BLaER1 (cell line): Measurements from ENCODE around the gene MRPS21.

Experiments used
- H3K27ac ChIP-seq: shearing (Covaris generic); formaldehyde crosslinking; 2 replicates; pipeline ENCODE4 v1.8.1; 2022
- H3K27me3 ChIP-seq: shearing (Covaris generic); formaldehyde crosslinking; 2 replicates; pipeline ENCODE4 v1.8.1; 2022
- H3K36me3 ChIP-seq: shearing (Covaris generic); formaldehyde crosslinking; 2 replicates; pipeline ENCODE4 v1.8.1; 2022
- H3K4me1 ChIP-seq: shearing (Covaris generic); formaldehyde crosslinking; 2 replicates; pipeline ENCODE4 v1.8.1; 2022
- H3K4me2 ChIP-seq: shearing (Covaris generic); formaldehyde crosslinking; 2 replicates; pipeline ENCODE4 v1.8.1; 2022
- H3K4me3 ChIP-seq: shearing (Covaris generic); formaldehyde crosslinking; 2 replicates; pipeline ENCODE4 v1.8.1; 2022
- H3K9ac ChIP-seq: shearing (Covaris generic); formaldehyde crosslinking; 2 replicates; pipeline ENCODE4 v1.8.1; 2022
- H3K9me3 ChIP-seq: shearing (Covaris generic); formaldehyde crosslinking; 2 replicates; pipeline ENCODE4 v1.8.1; 2022
- H4K20me1 ChIP-seq: shearing (Covaris generic); formaldehyde crosslinking; 2 replicates; pipeline ENCODE4 v1.8.1; 2022
- Cebpa-rat ChIP-seq: shearing (Covaris generic); IDR thresholded peaks from 2 replicates; pipeline ENCODE4 v1.8.1; 2022

Gene MRPS21

GRCh38 chr1:150262388-150263320, 31.0 kb upstream of the MRPS21 start:
- Histone ChIP-seq H3K27me3 (peaks cover 17% of the 10 kb centered on the region), H4K20me1 (peaks cover 11% of the 10 kb centered on the region), H3K27ac (no peak overlapping the region), H3K4me2 (no peak overlapping the region), H3K36me3 (peaks cover 37% of the 10 kb centered on the region), H3K4me3 (no peak overlapping the region), H3K9ac (no peak overlapping the region), H3K4me1 (peaks cover 28% of the 10 kb centered on the region), H3K9me3 (no peaks in the 10 kb centered on the region)
- TF ChIP-seq Cebpa-rat = no peak

GRCh38 chr1:150263549-150263948, 30.1 kb upstream of the MRPS21 start:
- H3K4me3 ChIP-seq = no peak overlapping the region
- H3K4me2 ChIP-seq = no peak overlapping the region
- peaks cover 15% of the 10 kb centered on the region for H4K20me1 ChIP-seq
- H3K9ac ChIP-seq = no peak overlapping the region
- H3K36me3 ChIP-seq = peaks cover 37% of the 10 kb centered on the region
- peaks cover 8% of the 10 kb centered on the region for H3K27me3 ChIP-seq
- H3K9me3 ChIP-seq = no peaks in the 10 kb centered on the region
- H3K4me1 ChIP-seq = peaks cover 27% of the 10 kb centered on the region
- TF ChIP-seq Cebpa-rat = no peak
- no peak overlapping the region for H3K27ac ChIP-seq

- H4K20me1 ChIP-seq = peaks cover 15% of the 10 kb centered on the region
Observed at GRCh38 chr1:150267896-150268295, 25.8 kb upstream of the MRPS21 start.

GRCh38 chr1:150268340-150268704, 25.3 kb upstream of the MRPS21 start:
- peak overlapping the region; percentile 99 for H3K4me2 ChIP-seq
- peak overlapping the region; percentile 86 for H3K4me3 ChIP-seq
- peak overlapping the region; percentile 88 for H3K27ac ChIP-seq
- H3K27me3 ChIP-seq = no peaks in the 10 kb centered on the region
- no peaks in the 10 kb centered on the region for H3K9me3 ChIP-seq
- H3K9ac ChIP-seq = peak overlapping the region; percentile 93
- peaks cover 48% of the 10 kb centered on the region for H3K4me1 ChIP-seq
- peaks cover 15% of the 10 kb centered on the region for H4K20me1 ChIP-seq
- H3K36me3 ChIP-seq = peaks cover 37% of the 10 kb centered on the region
- no peak for TF ChIP-seq Cebpa-rat

More at GRCh38 chr1:150267896-150268295, 25.8 kb upstream of the MRPS21 start:
- peak overlapping the region; percentile 86 for H3K4me3 ChIP-seq
- no peak for TF ChIP-seq Cebpa-rat
- H3K4me1 ChIP-seq = peaks cover 48% of the 10 kb centered on the region
- H3K27me3 ChIP-seq = no peaks in the 10 kb centered on the region
- H3K36me3 ChIP-seq = peaks cover 37% of the 10 kb centered on the region
- H3K9ac ChIP-seq = peak overlapping the region; percentile 93
- H3K9me3 ChIP-seq = no peaks in the 10 kb centered on the region
- peak overlapping the region; percentile 99 for H3K4me2 ChIP-seq
- H3K27ac ChIP-seq = peak overlapping the region; percentile 88

- H3K27me3 ChIP-seq = no peaks in the 10 kb centered on the region
- H3K36me3 ChIP-seq = peaks cover 36% of the 10 kb centered on the region
- peak within 1 kb of the TSS; percentile 93 for H3K9ac ChIP-seq
- peak within 1 kb of the TSS; percentile 88 for H3K27ac ChIP-seq
- no peak for TF ChIP-seq Cebpa-rat
- peak within 1 kb of the TSS; percentile 86 for H3K4me3 ChIP-seq
- H3K9me3 ChIP-seq = no peaks in the 10 kb centered on the region
- peaks cover 15% of the 10 kb centered on the region for H4K20me1 ChIP-seq
- H3K4me1 ChIP-seq = peaks cover 50% of the 10 kb centered on the region
- H3K4me2 ChIP-seq = peak within 1 kb of the TSS; percentile 99
Observed at GRCh38 chr1:150268705-150269403, 24.8 kb upstream of the MRPS21 start, which contains the start of gene APH1A. Gene APH1A, minus strand, starts transcription at chr1:150269016. Its CDS starts 206 bp downstream, at chr1:150268810.

GRCh38 chr1:150269451-150269850, 24.2 kb upstream of the MRPS21 start:
- Histone ChIP-seq H3K27ac (peak overlapping the region; percentile 88; the same call in 1 of the 2 replicates), H4K20me1 (peaks cover 15% of the 10 kb centered on the region), H3K36me3 (peaks cover 30% of the 10 kb centered on the region), H3K27me3 (no peaks in the 10 kb centered on the region), H3K4me1 (peaks cover 51% of the 10 kb centered on the region), H3K4me2 (peak overlapping the region; percentile 99), H3K9me3 (no peaks in the 10 kb centered on the region), H3K9ac (peak overlapping the region; percentile 93; the same call in 1 of the 2 replicates), H3K4me3 (peak overlapping the region; percentile 86)
- TF ChIP-seq Cebpa-rat = no peak

- Histone ChIP-seq H3K9me3 (no peaks in the 10 kb centered on the region), H3K27ac (peak overlapping the region; percentile 56), H3K27me3 (no peaks in the 10 kb centered on the region), H3K36me3 (peaks cover 11% of the 10 kb centered on the region), H4K20me1 (peaks cover 15% of the 10 kb centered on the region), H3K4me2 (peak overlapping the region; percentile 72), H3K4me3 (no peak overlapping the region), H3K4me1 (peaks cover 51% of the 10 kb centered on the region), H3K9ac (no peak overlapping the region)
- TF ChIP-seq Cebpa-rat = no peak
Observed at GRCh38 chr1:150271291-150271959, 22.2 kb upstream of the MRPS21 start.

- H3K9me3 ChIP-seq = no peaks in the 10 kb centered on the region
- no peaks in the 10 kb centered on the region for H3K27me3 ChIP-seq
- H4K20me1 ChIP-seq = no peaks in the 10 kb centered on the region
- no peaks in the 10 kb centered on the region for H3K36me3 ChIP-seq
- peak overlapping the region; percentile 72 for H3K4me2 ChIP-seq
- H3K4me1 ChIP-seq = peaks cover 37% of the 10 kb centered on the region
- no peak for TF ChIP-seq Cebpa-rat
- H3K27ac ChIP-seq = no peak overlapping the region
- no peak overlapping the region; the same call in 1 of the 2 replicates for H3K4me3 ChIP-seq
- peak overlapping the region; percentile 59 for H3K9ac ChIP-seq
Observed at GRCh38 chr1:150273311-150273710, 20.4 kb upstream of the MRPS21 start.

GRCh38 chr1:150280138-150280707, 13.4 kb upstream of the MRPS21 start:
- Histone ChIP-seq H3K36me3 (peaks cover 3% of the 10 kb centered on the region; the same call in 1 of the 2 replicates), H3K27me3 (peaks cover 13% of the 10 kb centered on the region; the same call in 1 of the 2 replicates), H3K4me1 (peaks cover 10% of the 10 kb centered on the region), H3K9ac (no peak overlapping the region), H4K20me1 (no peaks in the 10 kb centered on the region), H3K4me2 (no peak overlapping the region), H3K27ac (no peak overlapping the region), H3K9me3 (no peaks in the 10 kb centered on the region), H3K4me3 (no peak overlapping the region)
- no peak for TF ChIP-seq Cebpa-rat
